DND-41 (cell line): Measurements from ENCODE around the gene PLAGL1.

Experiments used
- ATAC-seq: fragments of 200-7000 bp; cut with Tn5 transposase; 3 replicates; pipeline ENCODE4 v1.9.1; 2021; ENCODE audit warnings: low read depth; ENCODE audit not compliant: insufficient read depth
- DNase-seq: peaks from one replicate; pipeline ENCODE4 v3.0.0-alpha.2; 2020
- H2AFZ ChIP-seq: 2 replicates; pipeline ENCODE4 v1.6.0; 2012; ENCODE audit warnings: low read depth, low read length
- H3K27ac ChIP-seq: 2 replicates; pipeline ENCODE4 v1.5.1; 2012; ENCODE audit warnings: low read length, inconsistent platforms
- H3K27me3 ChIP-seq: fragments of 200-600 bp; sonication (generic); 2 replicates; pipeline ENCODE4 v1.6.0; 2012; ENCODE audit warnings: low read length, mild to moderate bottlenecking, inconsistent platforms; ENCODE audit not compliant: insufficient read depth, poor library complexity
- H3K36me3 ChIP-seq: 2 replicates; pipeline ENCODE4 v1.5.1; 2012; ENCODE audit warnings: low read length, inconsistent platforms; ENCODE audit not compliant: insufficient read depth
- H3K4me1 ChIP-seq: 2 replicates; pipeline ENCODE4 v1.5.1; 2012; ENCODE audit warnings: mild to moderate bottlenecking, low read length; ENCODE audit not compliant: insufficient read depth
- H3K4me2 ChIP-seq: 2 replicates; pipeline ENCODE4 v1.6.0; 2012; ENCODE audit warnings: mild to moderate bottlenecking, moderate library complexity, low read length, inconsistent platforms; ENCODE audit not compliant: insufficient read depth
- H3K4me3 ChIP-seq, 2 experiments: fragments of 200-600 bp in 1 of 2; shearing (Covaris generic) in 1 of 2; 2 replicates each; pipeline ENCODE4 v1.5.1; 2012 to 2016; ENCODE audit warnings: inconsistent platforms in 2 of 2, low read length in 2 of 2, mild to moderate bottlenecking in 2 of 2, low read depth in 1 of 2, moderate library complexity in 1 of 2
- H3K79me2 ChIP-seq: 2 replicates; pipeline ENCODE4 v1.6.0; 2012; ENCODE audit warnings: low read length, inconsistent platforms; ENCODE audit not compliant: insufficient read depth
- H3K9ac ChIP-seq: 2 replicates; pipeline ENCODE4 v1.6.0; 2012; ENCODE audit warnings: low read depth, mild to moderate bottlenecking, inconsistent platforms, low read length, moderate library complexity
- H3K9me3 ChIP-seq: 2 replicates; pipeline ENCODE4 v1.5.1; 2012; ENCODE audit warnings: low read length, moderate library complexity, mild to moderate bottlenecking, inconsistent platforms; ENCODE audit not compliant: insufficient read depth, severe bottlenecking
- H4K20me1 ChIP-seq: 2 replicates; pipeline ENCODE4 v1.6.0; 2012; ENCODE audit warnings: low read length; ENCODE audit not compliant: insufficient read depth
- EZH2 ChIP-seq: IDR thresholded peaks from 3 replicates; pipeline ENCODE4 v1.6.1; 2012; ENCODE audit warnings: borderline replicate concordance, low read depth, mild to moderate bottlenecking, moderate library complexity, low read length, inconsistent platforms; ENCODE audit not compliant: severe bottlenecking
- TF ChIP-seq, protein P1 (sequence below): IDR thresholded peaks from 2 replicates; pipeline ENCODE4 v1.5.1; 2012; ENCODE audit warnings: borderline replicate concordance, low read length, moderate library complexity, mild to moderate bottlenecking; ENCODE audit not compliant: poor library complexity, severe bottlenecking; ENCODE audit errors: extremely low read depth

Gene PLAGL1

DNA sequence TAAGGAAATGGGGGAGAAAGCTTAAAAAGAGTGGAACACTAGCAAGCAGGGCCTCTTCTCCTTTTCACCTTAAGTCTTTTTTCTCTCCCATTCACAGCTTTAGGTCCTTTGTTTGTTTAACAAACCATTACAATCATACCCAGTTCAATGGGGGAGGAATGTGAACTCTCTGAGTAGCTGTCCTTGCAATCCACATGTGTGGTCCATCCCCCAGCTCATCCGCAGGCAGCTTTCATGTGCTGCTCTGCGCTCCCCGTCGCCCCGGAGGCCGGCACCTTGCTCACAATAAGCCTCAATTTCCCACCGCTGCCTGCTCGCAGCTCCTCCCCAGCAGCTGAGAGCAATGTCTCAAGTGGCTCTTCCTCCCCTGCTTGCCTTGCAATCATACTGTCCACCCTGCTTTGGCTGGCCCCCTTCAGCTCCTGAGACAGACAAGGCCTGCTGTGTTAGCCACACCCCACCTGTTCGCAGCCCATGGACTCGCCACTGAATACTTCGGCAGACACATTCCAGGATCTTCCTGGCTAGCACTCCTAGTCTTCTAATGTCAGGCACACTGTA is 49.1 kb downstream of the PLAGL1 start:
- TF ChIP-seq, protein P1, sequence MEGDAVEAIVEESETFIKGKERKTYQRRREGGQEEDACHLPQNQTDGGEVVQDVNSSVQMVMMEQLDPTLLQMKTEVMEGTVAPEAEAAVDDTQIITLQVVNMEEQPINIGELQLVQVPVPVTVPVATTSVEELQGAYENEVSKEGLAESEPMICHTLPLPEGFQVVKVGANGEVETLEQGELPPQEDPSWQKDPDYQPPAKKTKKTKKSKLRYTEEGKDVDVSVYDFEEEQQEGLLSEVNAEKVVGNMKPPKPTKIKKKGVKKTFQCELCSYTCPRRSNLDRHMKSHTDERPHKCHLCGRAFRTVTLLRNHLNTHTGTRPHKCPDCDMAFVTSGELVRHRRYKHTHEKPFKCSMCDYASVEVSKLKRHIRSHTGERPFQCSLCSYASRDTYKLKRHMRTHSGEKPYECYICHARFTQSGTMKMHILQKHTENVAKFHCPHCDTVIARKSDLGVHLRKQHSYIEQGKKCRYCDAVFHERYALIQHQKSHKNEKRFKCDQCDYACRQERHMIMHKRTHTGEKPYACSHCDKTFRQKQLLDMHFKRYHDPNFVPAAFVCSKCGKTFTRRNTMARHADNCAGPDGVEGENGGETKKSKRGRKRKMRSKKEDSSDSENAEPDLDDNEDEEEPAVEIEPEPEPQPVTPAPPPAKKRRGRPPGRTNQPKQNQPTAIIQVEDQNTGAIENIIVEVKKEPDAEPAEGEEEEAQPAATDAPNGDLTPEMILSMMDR = no peak
- TF ChIP-seq EZH2 = no peak
- no peaks in the 10 kb centered on the region for H3K4me1 ChIP-seq
- no peaks in the 10 kb centered on the region for H3K36me3 ChIP-seq

DNA sequence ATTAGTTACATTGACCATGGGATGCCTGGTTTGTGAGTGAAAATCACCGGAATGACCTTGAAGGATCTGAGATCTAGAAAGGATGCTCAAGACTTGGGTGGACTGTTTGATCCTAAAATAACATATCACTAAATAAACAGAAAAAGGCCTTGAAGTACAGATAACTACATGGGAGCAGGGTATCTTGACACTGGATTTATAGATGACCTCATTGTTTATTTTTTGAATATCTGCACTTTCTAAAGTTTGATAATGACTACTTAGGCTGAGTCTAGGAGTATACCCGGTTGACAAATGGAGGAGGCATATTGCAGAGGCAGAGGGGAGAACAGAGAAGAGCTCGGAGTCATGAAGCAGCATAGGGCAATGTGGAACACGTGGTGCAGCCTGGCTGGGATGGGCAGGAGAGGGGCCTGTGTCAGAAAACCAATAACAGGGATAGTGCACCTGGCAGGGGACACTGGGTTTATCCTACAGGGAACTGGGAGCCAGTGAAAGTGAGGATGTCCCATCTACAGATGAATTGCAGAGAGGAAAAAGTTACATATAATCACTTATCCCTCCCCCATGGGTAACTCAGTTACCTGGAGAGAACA is 50.3 kb downstream of the PLAGL1 start:
- Histone ChIP-seq H2AFZ (no peak overlapping the region), H3K27ac (no peak overlapping the region), H3K9me3 (no peaks in the 10 kb centered on the region), H3K4me2 (no peak overlapping the region), H3K9ac (no peak overlapping the region), H3K4me1 (no peaks in the 10 kb centered on the region), H3K4me3 (no peak overlapping the region), H4K20me1 (no peaks in the 10 kb centered on the region), H3K79me2 (no peaks in the 10 kb centered on the region), H3K27me3 (peaks cover 3% of the 10 kb centered on the region), H3K36me3 (no peaks in the 10 kb centered on the region)
- DNase-seq (no peak), ATAC-seq (no peak)
- TF ChIP-seq, protein P1 = no peak
- no peak for TF ChIP-seq EZH2

More for the DNA sequence above, 49.1 kb downstream of the PLAGL1 start:
- no peaks in the 10 kb centered on the region for H3K79me2 ChIP-seq
- no peaks in the 10 kb centered on the region for H3K9me3 ChIP-seq
- ATAC-seq (no peak), DNase-seq (no peak)
- H4K20me1 ChIP-seq = no peaks in the 10 kb centered on the region
- peaks cover 3% of the 10 kb centered on the region for H3K27me3 ChIP-seq
- H2AFZ ChIP-seq = no peak overlapping the region
- H3K9ac ChIP-seq = no peak overlapping the region
- H3K27ac ChIP-seq = no peak overlapping the region
- H3K4me3 ChIP-seq = no peak overlapping the region
- no peak overlapping the region for H3K4me2 ChIP-seq

DNA sequence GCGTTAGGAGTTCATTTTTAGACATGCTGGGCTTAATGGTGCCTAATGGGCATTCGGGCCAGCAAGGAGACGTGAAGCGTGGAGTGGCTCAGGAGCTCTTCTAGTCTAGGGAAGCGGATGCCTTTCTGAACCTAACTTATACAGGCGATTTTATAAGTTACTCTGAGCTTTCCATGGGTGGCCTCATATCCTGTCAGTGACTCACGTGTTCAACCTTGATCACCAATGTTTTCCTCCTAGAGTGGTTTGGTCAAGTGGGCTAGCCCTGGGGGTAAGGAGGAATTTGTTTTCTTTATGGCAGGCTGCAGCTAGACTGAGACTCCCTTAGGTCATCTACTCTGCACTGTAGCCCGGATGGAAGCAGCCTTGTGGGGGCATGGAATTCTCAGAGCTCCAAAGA is 52.1 kb downstream of the PLAGL1 start:
- Histone ChIP-seq H3K79me2 (no peaks in the 10 kb centered on the region), H3K9ac (no peak overlapping the region), H3K4me1 (no peaks in the 10 kb centered on the region)

More for the DNA sequence above, 52.1 kb downstream of the PLAGL1 start:
- Histone ChIP-seq H3K36me3 (no peaks in the 10 kb centered on the region), H3K4me3 (no peak overlapping the region), H3K9me3 (no peaks in the 10 kb centered on the region), H3K27me3 (peaks cover 3% of the 10 kb centered on the region), H3K27ac (no peak overlapping the region), H3K4me2 (no peak overlapping the region), H4K20me1 (no peaks in the 10 kb centered on the region), H2AFZ (no peak overlapping the region)
- ATAC-seq = no peak
- DNase-seq = no peak
- no peak for TF ChIP-seq EZH2
- TF ChIP-seq, protein P1 = no peak
